Liver (tissue), 9 donors: ENCODE measurements around the gene ELL3. TPM values are rescaled to one million over a fixed set of nuclear protein-coding genes. Genes with fewer than 3 reads are reported as not detected.

Experiments
- DNase-seq: peaks from one replicate; pipeline ENCODE4 v3.0.0-alpha.2; 2017; ENCODE audit warnings: low spot score
- H3K27ac ChIP-seq, 2 donors: one replicate each; pipeline ENCODE4 v1.7.0; 2013; ENCODE audit warnings: inconsistent platforms in 2 of 2, low read length in 2 of 2, control low read depth in 1 of 2, low read depth in 1 of 2, mild to moderate bottlenecking in 1 of 2
- H3K27me3 ChIP-seq, 4 donors: one replicate each; pipeline versions ENCODE4 v1.6.1 to v1.7.0; 2013; ENCODE audit warnings: low read length in 3 of 4, inconsistent platforms in 1 of 4, mild to moderate bottlenecking in 1 of 4, moderate library complexity in 1 of 4; ENCODE audit not compliant: control insufficient read depth in 4 of 4, insufficient read depth in 4 of 4
- H3K36me3 ChIP-seq, 4 donors: one replicate each; pipeline versions ENCODE4 v1.6.1 to v1.7.0; 2013; ENCODE audit warnings: low read length in 3 of 4, mild to moderate bottlenecking in 3 of 4, low read depth in 1 of 4, moderate library complexity in 1 of 4; ENCODE audit not compliant: control insufficient read depth in 4 of 4, insufficient read depth in 3 of 4
- H3K4me1 ChIP-seq, 4 donors: one replicate each; pipeline versions ENCODE4 v1.6.1 to v1.7.0; 2013; ENCODE audit warnings: low read length in 3 of 4, mild to moderate bottlenecking in 3 of 4, moderate library complexity in 1 of 4; ENCODE audit not compliant: control insufficient read depth in 4 of 4, insufficient read depth in 4 of 4
- H3K4me3 ChIP-seq, 3 donors: one replicate each; pipeline versions ENCODE4 v1.6.1 to v1.7.0; 2013; ENCODE audit warnings: low read length in 3 of 3, control low read depth in 1 of 3, low read depth in 1 of 3, mild to moderate bottlenecking in 1 of 3
- H3K9ac ChIP-seq, 2 donors: one replicate each; pipeline ENCODE4 v1.7.0; 2013; ENCODE audit warnings: low read length in 2 of 2, mild to moderate bottlenecking in 2 of 2, moderate library complexity in 2 of 2, control low read depth in 1 of 2, low read depth in 1 of 2
- H3K9me3 ChIP-seq, 4 donors: one replicate each; pipeline versions ENCODE4 v1.6.1 to v1.7.0; 2013; ENCODE audit warnings: low read length in 3 of 4; ENCODE audit not compliant: control insufficient read depth in 4 of 4
- ATF3 ChIP-seq: IDR thresholded peaks from 2 replicates; pipeline ENCODE4 v1.6.1; 2016; ENCODE audit warnings: antibody characterized with exemption
- CTCF ChIP-seq: fragments of 150-350 bp; IDR thresholded peaks from 2 replicates; pipeline ENCODE4 v1.5.1; 2017; ENCODE audit warnings: improper control_type of control experiment, low read depth, low read length; ENCODE audit not compliant: missing input control
- EGR1 ChIP-seq, 2 donors: IDR thresholded peaks; 2 replicates each; pipeline ENCODE4 v1.6.1; 2016 to 2018; ENCODE audit warnings: antibody characterized with exemption in 2 of 2, low read depth in 2 of 2
- FOXA1 ChIP-seq: IDR thresholded peaks from 2 replicates; pipeline ENCODE4 v1.6.1; 2016; ENCODE audit warnings: antibody characterized with exemption
- FOXA2 ChIP-seq: IDR thresholded peaks from 2 replicates; pipeline ENCODE4 v1.6.1; 2016; ENCODE audit warnings: antibody characterized with exemption
- HNF4A ChIP-seq, 2 donors: conservative IDR thresholded peaks; 2 replicates each; pipeline ENCODE4 v1.6.1; 2016; ENCODE audit warnings: antibody characterized with exemption in 2 of 2, mild to moderate bottlenecking in 2 of 2
- MAX ChIP-seq: IDR thresholded peaks from 2 replicates; pipeline ENCODE4 v1.6.1; 2016; ENCODE audit warnings: antibody characterized with exemption
- NR2F2 ChIP-seq: IDR thresholded peaks from 2 replicates; pipeline ENCODE4 v1.6.1; 2016; ENCODE audit warnings: antibody characterized with exemption
- RAD21 ChIP-seq, 2 donors: IDR thresholded peaks; 2 replicates each; pipeline ENCODE4 v1.6.1; 2016; ENCODE audit warnings: antibody characterized with exemption in 2 of 2, mild to moderate bottlenecking in 2 of 2
- REST ChIP-seq: IDR thresholded peaks from 2 replicates; pipeline ENCODE4 v1.6.1; 2016; ENCODE audit warnings: antibody characterized with exemption, mild to moderate bottlenecking
- WGBS: extraction: QIAGEN DNeasy Blood & Tissue Kit; methylation state at CpG from one replicate; pipeline ENCODE4 v1.1.7; 2013; 5-methylcytosine and 5-hydroxymethylcytosine counted together
- polyA plus RNA-seq, 2 donors: library from polyadenylated mRNA; stranded (reverse) in 1 of 2; unstranded in 1 of 2; fragments of 200-250 nt in 1 of 2; fragments of >200 nt in 1 of 2; fragmentation: Nextera tagmentation in 1 of 2; extraction: Ambion mirVana in 1 of 2; gene quantifications; one replicate each; pipeline versions ENCODE4 v1.2.1 to v1.2.3, GENCODE V29; 2013 to 2015
- total RNA-seq, 2 donors: library from RNA; depleted of rRNA; stranded (reverse); fragments of >200 nt; gene quantifications; one replicate each; pipeline ENCODE4 v1.2.3, GENCODE V29; 2014
- TF ChIP-seq, protein P1 (sequence below): IDR thresholded peaks from 2 replicates; pipeline ENCODE4 v1.6.1; 2016; ENCODE audit warnings: antibody characterized with exemption
- donor health status: healthy.
- donor health status: healthy.
- donor health status: healthy.
- donor health status: healthy.
- donor health status: healthy.

ELL3 gene
- total and polyA plus RNA-seq, 4 donors, result 0.74 to 1.4 (median 0.90) TPM

DNA sequence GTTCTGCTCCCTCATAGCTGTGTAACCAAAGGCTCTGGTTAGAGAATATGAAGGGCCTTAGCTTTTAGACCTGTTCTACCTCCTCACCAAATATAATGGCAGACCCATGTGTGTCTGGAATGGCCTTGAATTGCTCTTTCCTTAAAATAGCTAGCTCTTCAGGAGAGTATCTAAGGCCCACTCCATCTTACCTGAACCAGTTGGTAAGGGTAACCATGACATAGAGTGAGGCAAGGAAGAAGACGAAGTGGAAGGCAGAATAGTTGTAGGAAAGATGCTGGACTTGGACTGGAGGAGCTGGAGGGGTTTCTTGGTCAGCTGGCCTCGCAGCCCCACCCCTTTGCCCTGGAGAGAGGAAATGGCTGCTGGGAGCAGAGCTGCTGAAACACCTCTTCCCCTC, 18.4 kb upstream of the ELL3 start (continued):
- TF ChIP-seq RAD21 (IDR thresholded peaks at IDR 0.05), result no peak
- TF ChIP-seq HNF4A (conservative IDR thresholded peaks at IDR 0.05), result no peak
- TF ChIP-seq MAX, result no peak
- TF ChIP-seq, protein P1, sequence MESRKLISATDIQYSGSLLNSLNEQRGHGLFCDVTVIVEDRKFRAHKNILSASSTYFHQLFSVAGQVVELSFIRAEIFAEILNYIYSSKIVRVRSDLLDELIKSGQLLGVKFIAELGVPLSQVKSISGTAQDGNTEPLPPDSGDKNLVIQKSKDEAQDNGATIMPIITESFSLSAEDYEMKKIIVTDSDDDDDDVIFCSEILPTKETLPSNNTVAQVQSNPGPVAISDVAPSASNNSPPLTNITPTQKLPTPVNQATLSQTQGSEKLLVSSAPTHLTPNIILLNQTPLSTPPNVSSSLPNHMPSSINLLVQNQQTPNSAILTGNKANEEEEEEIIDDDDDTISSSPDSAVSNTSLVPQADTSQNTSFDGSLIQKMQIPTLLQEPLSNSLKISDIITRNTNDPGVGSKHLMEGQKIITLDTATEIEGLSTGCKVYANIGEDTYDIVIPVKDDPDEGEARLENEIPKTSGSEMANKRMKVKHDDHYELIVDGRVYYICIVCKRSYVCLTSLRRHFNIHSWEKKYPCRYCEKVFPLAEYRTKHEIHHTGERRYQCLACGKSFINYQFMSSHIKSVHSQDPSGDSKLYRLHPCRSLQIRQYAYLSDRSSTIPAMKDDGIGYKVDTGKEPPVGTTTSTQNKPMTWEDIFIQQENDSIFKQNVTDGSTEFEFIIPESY, result no peak

GRCh38 chr15:43794269-43795037, 17.7 kb upstream of the ELL3 start:
- WGBS, result 78% methylated on average over 9 of the region's 9 CpGs
- Histone ChIP-seq H3K27ac (peak overlapping the region; percentile 9 to 98), H3K9ac (no peak overlapping the region), H3K36me3 (peaks cover 0 to 23% (median 19%) of the 10 kb centered on the region in 4 donors), H3K4me1 (peaks cover 3 to 18% (median 12%) of the 10 kb centered on the region in 4 donors), H3K27me3 (no peaks in the 10 kb centered on the region), H3K4me3 (no peak overlapping the region), H3K9me3 (no peaks in the 10 kb centered on the region)
- TF ChIP-seq RAD21 (IDR thresholded peaks at IDR 0.05) (no peak), FOXA2 (no peak), EGR1 (IDR thresholded peaks at IDR 0.05; ENCODE audit: low read depth in 2 of 2) (no peak), CTCF (no peak), NR2F2 (no peak), FOXA1 (no peak), ATF3 (no peak), REST (peak; percentile 73)
- DNase-seq, result no peak
